NCI-H187 treated with DMSO at 0.1 percent for 48 hours (cell line): ENCODE data around the gene GP9.
"Not testable (repeated sequence)": the region's sequence is repeated elsewhere in the genome, so short reads cannot be mapped to it uniquely, and the experiment has no call there.

Experiments used
- DNase-seq: peaks from one replicate; lab custom pipeline; 2025; lab: John Stamatoyannopoulos, UW

Gene GP9

DNA sequence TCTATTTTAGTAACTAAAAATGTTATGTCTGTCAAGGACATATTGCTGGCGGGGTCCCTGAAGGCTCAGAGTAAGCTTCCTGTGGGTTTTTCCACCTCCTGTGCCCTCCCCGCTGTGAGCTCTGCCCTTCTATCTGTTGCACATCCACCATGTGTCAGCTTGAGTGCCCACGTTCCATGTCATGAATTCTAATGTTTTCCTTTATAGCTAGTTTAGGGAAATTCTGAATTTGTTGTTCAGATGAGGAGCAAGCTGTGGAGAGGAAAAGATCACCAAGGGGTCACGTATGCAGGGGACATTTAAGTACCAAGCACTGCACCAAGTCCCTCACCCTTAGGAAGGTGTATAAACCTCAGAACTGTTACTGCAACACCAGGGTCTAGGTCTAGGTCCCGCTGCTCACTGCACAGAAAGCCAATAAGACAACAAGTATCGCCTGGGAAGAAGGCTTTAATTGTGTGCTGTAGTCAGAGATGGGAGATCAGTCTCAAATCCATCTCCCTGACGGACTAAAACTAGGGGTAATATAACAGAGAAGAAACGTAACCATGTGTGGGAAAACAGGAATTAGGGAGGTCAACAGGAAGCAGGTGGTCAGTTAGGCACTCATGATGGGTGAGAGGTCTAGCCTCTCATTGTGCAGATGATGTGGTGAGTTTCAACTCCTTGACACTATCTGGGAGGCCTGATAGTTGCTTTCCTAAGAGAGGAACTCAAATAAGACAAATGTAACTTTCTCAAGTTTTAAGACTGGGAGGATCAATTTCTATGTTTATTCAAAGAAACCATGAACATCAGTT, 9.7 kb downstream of the GP9 start:
- DNase-seq: no peak

DNA sequence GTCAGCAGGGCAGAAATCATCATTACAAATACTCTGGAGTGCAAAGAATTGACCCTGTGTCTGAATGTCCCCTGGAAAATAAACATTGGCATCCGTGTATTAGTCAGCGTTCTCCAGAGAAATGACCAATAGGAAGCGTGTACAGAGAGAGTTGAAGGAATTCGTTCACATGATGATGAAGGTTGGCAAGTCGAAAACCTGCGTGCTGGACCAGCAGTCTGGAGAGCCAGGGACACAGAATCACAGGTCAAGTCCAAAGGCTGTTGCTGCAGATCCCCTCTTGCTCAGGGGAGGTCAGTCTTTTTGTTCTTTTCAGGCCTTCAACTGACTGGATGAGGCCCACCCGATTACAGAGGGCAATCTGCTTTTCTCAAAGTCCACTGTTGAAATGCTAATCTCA, 16.6 kb downstream of the GP9 start:
- DNase-seq: no peak

DNA sequence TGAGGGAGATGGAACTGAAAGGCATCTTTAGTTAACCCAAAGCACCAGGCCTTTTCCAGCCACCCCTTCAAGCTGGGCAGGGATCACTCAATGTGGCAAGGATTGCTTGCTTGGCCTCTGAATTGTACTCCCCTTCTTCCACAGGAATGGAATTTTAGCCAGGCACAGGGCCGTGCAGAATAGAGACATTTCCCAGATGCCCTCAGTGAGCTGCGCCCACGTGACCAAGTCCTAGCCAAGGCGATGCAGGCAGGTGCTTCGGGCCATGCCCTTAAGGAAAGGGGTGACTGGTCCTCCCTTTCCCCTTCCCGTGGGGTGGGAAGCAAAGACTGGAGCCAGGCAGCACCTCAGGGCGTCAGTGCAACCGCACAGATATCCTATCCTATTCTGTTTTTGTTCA, 17.9 kb downstream of the GP9 start:
- no peak for DNase-seq

DNA sequence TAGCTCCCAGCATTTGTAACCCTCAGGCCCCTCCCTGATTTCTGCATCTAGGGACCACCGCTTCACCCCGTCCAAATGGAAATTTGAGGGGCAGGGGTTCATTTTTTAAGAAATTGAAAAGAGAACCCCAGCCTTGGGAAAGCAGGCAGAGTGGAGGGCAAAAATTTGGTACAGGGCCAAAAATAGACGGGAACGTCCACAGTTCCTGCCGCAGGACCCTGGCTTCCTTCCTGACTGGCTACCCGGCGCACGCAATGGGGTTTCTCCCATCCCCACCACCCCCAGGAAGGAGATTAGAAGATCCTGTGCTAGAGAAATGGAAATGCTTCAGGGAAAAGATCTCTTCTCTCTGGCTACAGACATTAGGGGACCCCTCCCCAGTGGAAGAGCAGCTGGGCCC, 20.9 kb downstream of the GP9 start:
- DNase-seq: no peak

DNA sequence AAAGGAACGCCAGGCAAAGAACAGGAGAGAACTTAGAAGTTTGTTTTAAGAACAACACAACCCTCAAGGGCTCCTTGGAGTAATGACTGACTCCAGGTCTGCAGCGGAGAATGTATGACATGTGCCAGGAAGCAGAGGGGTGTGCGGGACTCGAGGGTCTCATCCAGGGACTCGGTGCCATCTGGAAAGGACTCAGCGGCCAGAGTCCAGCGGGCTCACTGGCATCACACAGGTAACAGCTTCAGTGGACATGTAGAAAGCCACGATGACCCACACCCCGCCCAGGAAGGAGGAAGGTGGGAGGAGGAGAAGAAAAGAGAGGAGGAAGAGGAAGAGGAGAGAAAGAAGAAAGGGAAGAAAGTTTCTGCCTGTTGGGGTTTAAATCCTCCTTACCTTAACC, 21.4 kb downstream of the GP9 start:
- DNase-seq: no peak

DNA sequence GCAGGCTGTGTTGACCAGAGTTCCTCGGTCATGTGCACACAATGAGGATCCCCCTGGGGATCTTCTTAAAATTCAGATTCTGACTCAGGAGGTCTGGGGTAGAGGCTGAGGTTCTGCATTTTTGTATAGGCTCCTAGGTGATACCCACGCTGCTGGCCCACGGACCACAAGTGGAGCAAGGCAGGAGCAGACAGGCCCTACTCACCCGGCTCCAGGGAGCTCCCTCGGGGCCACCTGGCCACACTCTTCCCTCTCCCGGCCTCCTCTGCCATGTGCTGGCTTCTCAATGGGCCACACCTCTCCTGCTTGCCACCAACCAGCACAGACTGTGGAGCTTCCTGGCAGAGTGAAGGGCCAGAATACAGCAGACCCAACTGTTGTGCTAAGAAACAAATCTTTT, 23.9 kb downstream of the GP9 start:
- no peak for DNase-seq

DNA sequence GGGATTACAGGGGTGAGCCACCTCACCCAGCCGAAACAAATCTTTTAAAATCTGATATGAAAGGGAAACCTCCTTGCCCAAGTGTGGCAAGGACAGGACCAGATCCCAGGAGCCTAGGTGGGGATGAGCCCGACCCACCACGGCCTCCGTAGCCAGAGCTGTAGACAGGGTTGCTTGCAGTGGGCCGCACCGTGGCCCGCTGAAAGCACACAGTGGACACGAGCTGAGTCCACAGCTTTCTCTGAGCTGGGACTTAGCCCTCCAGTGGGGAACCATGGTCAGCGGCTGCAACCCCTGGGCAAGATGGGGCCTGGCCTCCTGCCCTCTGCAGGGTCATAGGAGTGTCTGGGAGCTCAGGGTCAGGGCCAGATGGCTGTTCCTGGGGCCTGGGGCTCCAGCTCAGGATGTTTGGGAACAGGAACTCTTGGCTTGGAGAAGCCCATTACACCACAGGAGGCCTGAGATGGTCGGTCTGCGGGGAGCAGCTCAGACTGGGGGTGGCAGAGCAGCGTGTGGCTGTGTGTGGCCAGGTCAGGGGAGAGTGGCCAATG, 24.7 kb downstream of the GP9 start:
- DNase-seq: no peak

DNA sequence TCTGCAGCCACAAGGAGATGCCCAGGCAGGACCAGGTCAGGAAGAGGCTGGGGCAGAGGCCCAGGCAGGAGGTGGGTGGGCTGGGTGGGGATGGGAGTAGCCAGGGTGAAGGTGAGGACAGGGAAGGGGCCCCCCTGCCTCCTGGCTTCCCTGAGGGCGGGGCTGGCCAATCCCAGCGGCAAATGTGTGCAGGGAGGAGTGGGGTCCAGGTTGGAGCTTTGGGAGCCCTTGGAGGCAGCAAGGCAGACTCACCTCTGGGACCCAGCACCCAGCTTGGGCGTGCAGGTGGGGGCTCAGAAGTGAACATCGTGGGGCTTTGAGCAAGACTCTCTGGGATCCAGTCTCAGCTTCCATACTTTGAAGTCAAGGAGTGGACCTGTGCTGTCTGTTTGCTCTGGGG, 25.2 kb downstream of the GP9 start:
- no peak for DNase-seq

DNA sequence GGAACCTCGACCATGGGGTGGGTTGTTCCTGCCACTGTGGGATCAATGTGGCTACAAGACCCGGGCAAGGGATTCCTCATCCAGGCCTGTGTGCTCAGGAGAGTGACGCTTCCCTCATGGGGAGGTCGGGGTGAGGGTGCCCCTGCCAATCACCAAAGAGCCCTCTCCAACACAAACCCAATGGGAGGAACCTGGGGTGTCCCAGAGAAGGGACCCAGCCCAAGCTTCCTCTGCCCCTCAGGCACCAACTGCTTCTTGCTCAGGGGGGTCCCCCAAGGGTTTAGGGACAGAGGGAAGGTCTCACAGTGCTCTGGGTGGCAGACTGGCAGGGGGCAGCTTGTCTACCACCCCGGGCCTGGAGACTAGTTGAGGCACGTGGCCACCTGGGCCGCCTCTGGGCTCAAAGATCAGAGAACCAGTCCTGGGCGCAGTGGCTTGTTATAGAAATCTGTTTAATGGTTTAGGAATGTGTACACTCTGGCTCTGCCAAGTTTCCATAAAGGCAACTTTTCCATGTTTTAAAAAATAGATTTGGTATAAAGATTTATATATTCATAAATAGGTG, 26.6 kb downstream of the GP9 start:
- DNase-seq: no peak

DNA sequence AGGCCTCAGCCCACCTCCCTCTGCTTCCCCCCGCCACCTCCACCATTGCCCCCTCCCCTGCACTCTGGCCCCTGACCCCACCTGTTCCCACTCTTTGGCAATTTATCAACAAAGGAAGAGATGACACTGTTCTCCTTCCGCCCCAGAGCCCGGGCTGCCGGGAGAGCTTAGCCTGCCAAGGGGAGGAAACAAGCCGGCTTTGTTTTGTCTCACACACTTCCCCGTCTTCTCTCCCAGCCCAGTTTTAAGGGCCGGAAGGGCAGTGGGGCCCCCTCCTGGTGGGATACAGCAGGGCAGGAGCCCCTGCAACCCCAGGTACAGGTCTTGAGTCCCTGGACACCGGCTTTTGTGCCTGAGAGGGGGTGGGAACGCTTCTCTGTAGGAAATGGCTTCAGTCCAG, 27.3 kb downstream of the GP9 start:
- DNase-seq: not testable (repeated sequence)

DNA sequence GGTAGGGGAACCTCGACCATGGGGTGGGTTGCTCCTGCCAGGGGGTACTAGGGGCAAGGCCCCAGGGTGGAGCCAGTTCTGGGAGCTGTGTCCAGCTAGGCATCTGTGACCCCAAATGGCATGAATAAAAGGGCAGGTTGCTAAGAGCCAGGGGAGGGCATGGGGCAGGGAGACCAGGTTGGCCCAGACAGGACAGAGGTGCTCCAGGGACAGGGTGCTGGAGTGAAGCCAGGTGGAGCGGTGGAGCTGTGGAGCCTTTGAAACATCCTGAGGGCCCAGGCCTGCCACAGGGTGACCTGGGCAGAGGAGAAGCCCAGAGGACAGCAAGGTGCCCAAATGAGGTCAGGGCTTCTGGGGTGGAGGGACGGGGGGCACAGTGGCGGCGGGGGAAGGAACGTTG, 27.7 kb downstream of the GP9 start:
- not testable (repeated sequence) for DNase-seq

DNA sequence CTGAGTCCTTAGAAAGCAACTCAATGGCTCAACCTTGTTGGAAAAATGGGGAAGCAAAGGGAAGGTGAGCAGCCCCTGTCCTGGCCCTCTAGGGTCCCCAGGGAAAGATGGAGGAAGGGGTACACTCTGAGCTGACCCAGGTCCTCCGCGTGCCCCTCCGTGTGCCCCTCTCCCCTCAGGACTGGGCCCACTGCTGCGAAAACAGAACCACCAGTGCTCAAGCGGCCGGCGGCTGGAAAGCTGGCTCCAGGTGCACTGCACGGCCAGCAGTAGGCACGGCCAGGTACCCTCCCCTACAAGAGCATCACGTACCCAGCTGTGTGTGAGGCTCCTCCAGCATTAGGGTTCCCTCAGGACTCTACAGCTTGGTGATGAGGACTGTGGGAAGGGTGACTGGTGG, 34.7 kb downstream of the GP9 start:
- no peak for DNase-seq

DNA sequence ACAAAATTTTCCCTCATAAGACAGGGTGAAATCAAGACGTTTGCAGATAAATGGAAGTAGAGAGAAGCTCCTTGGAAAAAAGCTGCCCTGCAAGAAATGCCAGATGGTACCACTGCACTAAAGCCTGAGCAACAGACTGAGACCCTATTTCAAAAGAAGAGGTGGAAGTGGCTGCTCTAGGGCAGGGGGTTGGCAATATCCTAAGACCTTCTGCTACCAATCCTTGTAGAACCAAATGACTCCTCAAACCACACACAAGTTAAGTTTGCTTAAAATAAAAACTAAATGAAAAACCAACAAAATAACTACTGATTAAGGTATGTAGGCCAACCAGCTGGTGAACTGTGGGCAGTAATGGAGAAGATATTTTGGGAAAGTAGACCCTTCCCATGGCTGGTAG, 39.7 kb downstream of the GP9 start:
- no peak for DNase-seq

DNA sequence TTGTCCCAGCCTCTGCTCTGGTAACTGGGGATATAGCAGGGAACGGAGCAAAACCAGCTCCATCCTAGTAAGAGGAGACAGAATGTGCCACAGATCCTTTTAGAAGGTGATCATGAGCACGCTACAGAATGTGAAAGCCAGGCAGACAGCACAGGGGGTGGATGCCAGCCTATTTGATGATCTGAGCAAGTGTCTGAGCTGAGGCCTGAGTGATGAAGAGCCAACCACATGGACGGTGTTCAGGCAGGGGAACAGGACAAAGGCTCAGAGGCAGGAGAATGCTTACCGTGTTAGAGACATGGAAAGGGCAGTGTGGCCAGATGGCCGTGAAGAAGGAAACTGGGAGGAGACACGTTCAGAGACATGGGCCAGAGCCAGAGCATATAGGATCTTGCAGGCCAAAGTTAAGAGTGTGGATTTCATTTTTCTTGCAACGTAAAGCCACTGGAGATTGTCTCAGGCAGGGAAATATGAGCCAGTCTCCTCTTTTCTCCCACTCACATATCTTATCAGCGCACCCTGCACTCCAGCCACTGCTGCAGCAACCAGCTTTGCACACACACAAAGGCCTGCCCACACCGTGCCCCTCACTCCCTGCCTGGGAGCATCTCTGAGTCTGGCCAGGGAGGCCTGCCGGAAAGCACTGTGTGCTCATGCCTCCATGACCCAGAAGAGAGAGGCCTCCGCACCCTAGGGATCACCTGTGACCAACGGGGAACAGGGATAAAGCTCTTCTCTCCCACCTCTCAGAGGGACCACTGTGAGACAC, 41.0 kb downstream of the GP9 start:
- no peak for DNase-seq

DNA sequence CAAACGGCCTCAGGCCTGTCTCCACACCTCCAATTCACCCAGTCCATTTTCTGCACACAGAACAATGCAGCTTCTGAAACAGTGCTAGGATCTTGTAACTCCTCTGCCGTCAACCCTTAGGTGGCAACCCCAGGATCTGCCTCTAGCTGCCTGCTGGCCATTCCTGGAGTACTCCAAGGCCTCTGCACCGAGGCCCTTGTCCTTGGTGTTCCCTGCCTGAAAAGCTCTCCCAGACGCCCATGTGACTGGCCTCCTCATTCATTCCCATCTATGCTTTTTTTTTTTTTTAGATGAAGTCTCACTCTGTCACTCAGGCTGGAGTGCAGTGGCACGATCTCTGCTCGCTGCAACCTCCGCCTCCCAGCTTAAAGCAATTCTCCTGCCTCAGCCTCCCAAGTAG, 42.7 kb downstream of the GP9 start:
- DNase-seq: no peak

DNA sequence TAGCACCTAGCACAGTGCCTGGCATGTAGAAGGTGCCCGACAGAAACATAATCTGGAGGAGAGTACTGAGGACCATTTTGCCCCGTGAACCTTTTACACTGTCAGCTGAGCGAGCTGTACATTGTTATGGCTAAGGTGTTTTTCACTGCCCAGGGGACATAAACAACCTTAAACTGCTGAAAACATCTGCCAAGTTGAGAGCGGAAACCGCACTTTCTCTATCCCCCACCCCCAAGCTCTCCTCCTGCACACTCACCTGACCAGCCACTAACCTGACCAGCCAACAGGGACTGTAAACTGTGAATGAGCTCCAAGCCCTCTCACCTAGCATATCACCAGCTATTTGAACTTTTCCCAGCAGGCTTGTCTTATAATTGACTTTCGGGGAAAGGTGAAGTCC, 43.5 kb downstream of the GP9 start:
- DNase-seq: no peak

DNA sequence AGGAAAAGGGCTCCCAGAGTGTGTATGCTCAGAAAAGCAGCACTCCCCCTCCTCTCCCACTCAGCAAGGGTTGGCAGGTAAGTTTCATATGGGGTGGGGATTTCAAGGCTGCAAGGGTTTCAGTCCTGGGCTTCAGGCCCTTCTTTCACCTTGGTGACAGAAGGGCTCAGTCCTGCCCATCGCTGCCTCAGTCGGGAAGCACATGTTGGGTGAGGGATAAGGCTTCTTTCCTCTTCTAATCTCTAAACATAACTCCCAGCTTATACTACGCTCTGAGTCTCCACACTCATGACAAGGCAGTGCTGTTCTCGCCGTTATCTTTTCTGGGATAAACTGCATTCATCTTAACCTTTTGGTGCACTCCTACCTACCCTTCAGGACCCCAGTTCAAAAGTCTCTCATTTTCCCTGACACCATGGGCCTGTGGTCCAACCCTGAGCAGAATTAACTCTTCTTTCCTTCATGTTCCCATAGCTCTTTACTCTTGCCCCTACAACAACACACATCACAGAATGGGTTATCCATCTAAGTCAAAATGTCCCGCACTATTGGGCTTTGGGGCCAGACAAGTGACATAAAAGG, 44.0 kb downstream of the GP9 start:
- DNase-seq: no peak

DNA sequence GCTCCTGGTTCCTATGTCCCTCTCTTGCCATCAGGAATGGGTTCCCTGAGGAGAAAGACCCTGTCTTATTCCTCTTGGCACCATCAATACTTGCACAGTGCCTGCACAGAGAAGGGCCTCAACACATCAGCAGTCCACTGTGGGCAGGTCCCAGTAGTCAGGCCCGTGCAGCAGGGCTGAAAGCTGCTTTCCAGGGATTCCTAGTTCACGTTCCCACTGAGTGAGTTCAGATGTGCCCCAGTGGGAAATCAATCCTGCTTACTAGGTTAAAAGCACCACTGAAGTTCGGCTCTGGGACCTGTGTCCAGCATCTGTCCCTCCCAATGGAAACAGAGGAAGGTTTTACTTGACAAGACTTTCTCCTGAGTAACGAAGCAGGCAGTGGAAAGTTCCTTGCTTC, 45.3 kb downstream of the GP9 start:
- DNase-seq: no peak

DNA sequence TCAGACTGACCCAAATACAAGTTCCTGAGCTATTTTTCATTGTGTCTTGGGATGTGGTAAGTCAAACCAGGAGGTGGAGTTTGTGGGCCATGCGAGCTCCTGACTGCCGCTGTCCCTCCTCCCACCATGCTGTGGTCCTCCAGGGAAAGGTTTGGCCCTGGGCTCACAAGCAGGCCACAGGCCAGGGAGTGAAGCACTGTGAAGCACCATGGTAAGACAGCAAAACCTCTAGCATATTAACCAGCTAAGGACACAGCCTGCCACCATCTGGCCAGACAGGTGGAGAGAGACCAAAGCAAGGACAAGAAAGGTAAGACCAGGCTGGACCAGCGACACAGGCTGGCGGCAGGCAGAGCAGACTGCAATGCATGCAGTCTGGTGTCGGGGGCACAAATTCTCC, 45.7 kb downstream of the GP9 start:
- no peak for DNase-seq

DNA sequence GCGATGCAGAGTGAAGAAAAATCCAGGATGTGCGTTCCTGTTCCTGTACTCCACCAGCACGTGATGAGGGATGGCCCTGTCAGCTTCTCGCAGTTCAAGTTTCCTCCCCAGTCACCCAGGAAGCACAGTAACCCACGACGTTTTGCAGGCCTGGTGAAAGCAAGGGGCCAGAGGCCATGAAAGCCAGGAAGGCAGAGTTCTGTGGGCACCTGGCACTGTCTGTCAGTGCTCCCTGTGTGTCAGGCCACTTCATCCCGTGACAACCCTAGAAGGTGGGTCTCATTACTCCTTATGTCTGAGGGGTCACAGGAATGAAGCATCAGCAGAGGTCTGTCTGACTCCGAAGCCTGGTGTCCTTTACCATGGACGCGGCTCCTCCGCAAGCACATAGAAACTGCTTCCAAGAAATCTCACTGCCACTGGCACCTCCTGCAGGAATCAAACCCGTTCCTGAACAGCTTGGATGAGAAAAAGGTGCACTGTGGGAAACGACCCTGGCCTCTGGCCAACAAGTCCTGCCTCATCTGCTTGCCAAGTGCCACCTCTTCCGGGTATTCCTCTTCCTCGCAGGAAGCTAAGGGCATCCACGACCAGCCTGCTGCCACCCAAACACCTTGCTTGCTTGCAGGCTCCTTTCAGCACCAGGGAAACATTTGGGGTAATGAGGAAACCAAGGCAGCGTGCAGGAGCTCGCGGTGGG, 46.4 kb downstream of the GP9 start:
- DNase-seq: no peak

DNA sequence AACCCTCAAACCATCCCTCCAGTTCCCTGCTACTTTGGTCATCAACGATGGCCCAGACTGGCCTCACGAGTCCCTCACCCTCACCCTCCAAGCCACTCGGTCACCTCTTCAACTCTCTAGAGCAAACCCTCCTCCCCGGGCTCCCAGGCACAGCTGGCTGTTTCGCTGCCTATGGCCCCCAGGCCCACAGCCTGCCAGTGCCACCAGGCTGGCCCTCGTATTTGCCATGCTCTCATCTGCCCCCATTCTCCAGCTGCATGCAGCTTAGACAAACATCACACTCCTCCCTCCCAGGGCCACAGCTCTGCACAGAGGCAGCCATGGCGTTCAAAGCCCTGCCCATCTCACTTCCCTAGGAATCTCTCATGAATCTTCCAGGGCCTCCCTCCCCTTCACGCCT, 47.2 kb downstream of the GP9 start:
- no peak for DNase-seq
